NT2/D1 (cell line): ENCODE results near the gene GPX8.
A peak's percentile ranks its signal among the peaks of the same experiment; 100 is the strongest.

ENCODE experiments used
- DNase-seq: peaks from one replicate; pipeline ENCODE4 v3.0.0-alpha.2; 2011; ENCODE audit warnings: low read depth, low spot score
- H3K27me3 ChIP-seq: 2 replicates; pipeline ENCODE4 v1.6.0; 2011; ENCODE audit warnings: mild to moderate bottlenecking; ENCODE audit not compliant: insufficient read length, insufficient read depth
- H3K36me3 ChIP-seq: 2 replicates; pipeline ENCODE4 v1.6.1; 2011; ENCODE audit warnings: mild to moderate bottlenecking, low read length, mixed read lengths; ENCODE audit not compliant: insufficient read depth, insufficient read length
- H3K4me1 ChIP-seq: 2 replicates; pipeline ENCODE4 v1.5.1; 2011; ENCODE audit not compliant: insufficient read depth, insufficient read length
- H3K4me3 ChIP-seq: 2 replicates; pipeline ENCODE4 v1.5.1; 2011; ENCODE audit warnings: low read depth; ENCODE audit not compliant: insufficient read length
- H3K9ac ChIP-seq: 2 replicates; pipeline ENCODE4 v1.6.0; 2011; ENCODE audit warnings: low read depth; ENCODE audit not compliant: insufficient read length
- H3K9me3 ChIP-seq: 2 replicates; pipeline ENCODE4 v1.5.1; 2011; ENCODE audit warnings: mild to moderate bottlenecking, low read length; ENCODE audit not compliant: insufficient read depth
- SUZ12 ChIP-seq: IDR thresholded peaks from 2 replicates; pipeline ENCODE4 v1.6.1; 2011; ENCODE audit not compliant: insufficient read length, insufficient read depth; ENCODE audit errors: extremely low read depth
- YY1 ChIP-seq: IDR thresholded peaks from 2 replicates; pipeline ENCODE4 v1.6.1; 2011; ENCODE audit not compliant: insufficient read length, insufficient read depth
- ZNF274 ChIP-seq: IDR thresholded peaks from 2 replicates; pipeline ENCODE4 v1.6.1; 2011; ENCODE audit warnings: mild to moderate bottlenecking, low read depth, low read length

The GPX8 gene

GRCh38 chr5:55159763-55160492 lies at the start of gene GPX8:
Gene GPX8 (plus strand): TSS chr5:55160171. CDS start chr5:55160193, 22 bp downstream.
- Histone ChIP-seq H3K9ac (peak within 1 kb of the TSS; percentile 74), H3K36me3 (peaks cover 35% of the 10 kb centered on the region), H3K9me3 (no peaks in the 10 kb centered on the region), H3K4me3 (peak within 1 kb of the TSS; percentile 55), H3K27me3 (no peaks in the 10 kb centered on the region), H3K4me1 (no peaks in the 10 kb centered on the region)
- TF ChIP-seq SUZ12 = no peak
- peak; percentile 10 for TF ChIP-seq YY1
- peak; percentile 58 for DNase-seq

DNA sequence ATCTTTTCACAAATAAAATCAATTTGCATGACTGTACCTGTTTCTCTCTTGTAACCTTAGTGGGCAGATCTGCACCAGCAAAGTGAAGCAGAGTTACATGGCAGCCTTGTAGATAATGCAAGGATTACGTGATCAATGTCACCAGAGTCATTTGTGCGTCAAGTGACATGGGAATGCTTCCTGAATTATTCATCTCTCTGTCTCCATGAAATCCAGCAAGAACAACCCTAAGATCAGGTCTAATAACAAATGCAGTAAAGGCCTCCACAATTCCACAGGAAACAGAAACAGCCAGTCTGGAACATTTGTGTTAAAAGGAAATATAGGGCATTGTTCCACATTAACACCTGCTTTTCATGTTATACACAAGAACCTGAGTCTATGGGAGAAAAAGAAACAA lies 49.8 kb upstream of the GPX8 start:
- H3K9me3 ChIP-seq = no peaks in the 10 kb centered on the region
- H3K4me1 ChIP-seq = no peaks in the 10 kb centered on the region
- no peaks in the 10 kb centered on the region for H3K27me3 ChIP-seq
- no peak overlapping the region for H3K9ac ChIP-seq
- no peak for DNase-seq
- TF ChIP-seq SUZ12 = no peak
- TF ChIP-seq YY1 = no peak
- TF ChIP-seq ZNF274 = no peak
- no peaks in the 10 kb centered on the region for H3K36me3 ChIP-seq
- H3K4me3 ChIP-seq = no peak overlapping the region

GRCh38 chr5:55113327-55113726 lies 46.6 kb upstream of the GPX8 start:
- Histone ChIP-seq H3K4me3 (no peak overlapping the region), H3K36me3 (no peaks in the 10 kb centered on the region), H3K9ac (no peak overlapping the region), H3K4me1 (no peaks in the 10 kb centered on the region), H3K9me3 (no peaks in the 10 kb centered on the region), H3K27me3 (no peaks in the 10 kb centered on the region)
- TF ChIP-seq YY1 (no peak), SUZ12 (no peak), ZNF274 (no peak)
- no peak for DNase-seq

DNA sequence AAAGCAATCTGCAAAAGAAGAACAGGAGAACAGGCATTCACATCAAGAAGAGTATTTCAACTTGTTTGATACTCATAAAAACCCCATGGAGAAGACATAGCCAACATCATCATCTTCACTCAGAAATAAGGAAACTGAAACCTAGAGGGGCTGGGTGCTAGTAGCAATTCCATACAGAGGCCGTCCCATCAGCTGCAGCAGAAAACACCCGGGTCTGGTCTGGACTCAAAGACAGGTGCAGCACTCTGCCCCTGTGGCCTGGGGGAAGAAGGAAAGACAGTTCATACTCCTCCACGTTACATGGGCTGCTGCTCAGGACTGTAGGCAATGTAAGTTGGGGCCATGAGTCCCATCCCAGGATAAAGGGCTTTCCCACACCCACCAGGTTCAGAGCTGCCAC lies 45.9 kb upstream of the GPX8 start:
- Histone ChIP-seq H3K9ac (no peak overlapping the region), H3K9me3 (no peaks in the 10 kb centered on the region)

GRCh38 chr5:55123365-55123764 lies 36.6 kb upstream of the GPX8 start:
- Histone ChIP-seq H3K4me1 (no peaks in the 10 kb centered on the region), H3K9ac (no peak overlapping the region), H3K4me3 (no peak overlapping the region), H3K9me3 (no peaks in the 10 kb centered on the region), H3K36me3 (no peaks in the 10 kb centered on the region), H3K27me3 (no peaks in the 10 kb centered on the region)
- DNase-seq = no peak
- TF ChIP-seq ZNF274 (no peak), SUZ12 (no peak), YY1 (no peak)

More for the DNA sequence above, 45.9 kb upstream of the GPX8 start:
- TF ChIP-seq SUZ12 (no peak), YY1 (no peak), ZNF274 (no peak)
- no peak for DNase-seq
- Histone ChIP-seq H3K4me1 (no peaks in the 10 kb centered on the region), H3K27me3 (no peaks in the 10 kb centered on the region), H3K36me3 (no peaks in the 10 kb centered on the region), H3K4me3 (no peak overlapping the region)

DNA sequence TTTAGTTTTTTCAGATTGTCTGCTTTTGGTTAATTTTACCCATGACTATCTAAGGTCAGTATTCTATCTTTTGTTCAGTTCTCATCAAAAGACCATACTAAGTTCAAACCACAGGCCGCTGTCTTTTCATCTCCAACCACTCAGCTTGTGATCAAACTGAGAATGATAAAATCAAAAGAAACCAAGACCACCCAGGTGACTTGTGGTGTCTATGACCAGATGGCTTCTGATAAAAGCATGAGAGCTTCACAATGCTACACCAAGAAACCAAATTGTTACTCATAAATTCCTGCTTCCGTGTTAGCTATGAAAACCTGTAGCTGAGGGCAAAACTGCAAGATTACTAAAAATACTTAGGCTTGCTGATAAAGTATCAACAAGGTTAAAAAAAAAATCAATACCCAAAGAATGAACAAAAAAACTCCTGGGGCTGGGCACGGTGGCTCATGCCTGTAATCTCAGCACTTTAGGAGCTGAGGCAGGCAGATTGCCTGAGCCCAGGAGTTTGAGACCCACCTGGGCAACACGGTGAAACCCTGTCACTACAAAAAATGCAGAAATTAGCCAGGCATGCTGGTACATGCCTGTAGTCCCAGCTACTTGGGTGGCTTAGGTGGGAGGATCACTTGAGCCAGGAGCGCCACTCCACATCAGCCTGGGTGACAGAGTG lies 25.8 kb upstream of the GPX8 start:
- TF ChIP-seq YY1 (no peak), ZNF274 (no peak), SUZ12 (no peak)
- Histone ChIP-seq H3K27me3 (no peaks in the 10 kb centered on the region), H3K9ac (no peak overlapping the region), H3K9me3 (peaks cover 8% of the 10 kb centered on the region), H3K4me3 (no peak overlapping the region), H3K4me1 (no peaks in the 10 kb centered on the region), H3K36me3 (no peaks in the 10 kb centered on the region)
- DNase-seq = no peak

DNA sequence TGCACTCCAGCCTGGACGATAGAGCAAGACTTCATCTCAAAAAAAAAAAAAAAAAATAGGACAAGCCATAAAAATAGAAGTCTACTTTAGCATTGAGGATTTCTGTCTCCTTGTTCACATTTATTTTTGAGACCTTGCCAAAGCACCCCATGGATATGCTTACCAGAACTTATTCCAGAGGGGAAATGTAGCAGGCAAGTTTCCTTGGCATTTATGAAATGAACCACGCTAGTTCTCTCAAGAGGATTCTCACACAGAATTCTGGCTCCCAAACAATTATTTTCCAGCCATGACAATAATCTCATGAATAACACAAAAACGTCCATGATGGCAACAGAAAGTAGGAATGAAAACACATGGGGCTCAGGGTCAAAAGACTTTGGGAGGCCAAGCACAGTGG lies 23.4 kb upstream of the GPX8 start:
- H3K9ac ChIP-seq = no peak overlapping the region
- H3K4me1 ChIP-seq = no peaks in the 10 kb centered on the region
- DNase-seq = no peak
- H3K36me3 ChIP-seq = no peaks in the 10 kb centered on the region
- no peaks in the 10 kb centered on the region for H3K27me3 ChIP-seq
- no peak overlapping the region for H3K4me3 ChIP-seq
- TF ChIP-seq ZNF274 (no peak), YY1 (no peak), SUZ12 (no peak)
- no peaks in the 10 kb centered on the region for H3K9me3 ChIP-seq
